HG03025 (cell line): ENCODE measurements around the gene RHOF.

ENCODE experiments used
- ATAC-seq: cut with Tn5 transposase; IDR thresholded peaks from one replicate; pipeline ENCODE4 v1.9.1; 2021; ENCODE audit warnings: mild to moderate bottlenecking, moderate library complexity; ENCODE audit not compliant: unreplicated experiment, low FRiP score

RHOF gene

DNA sequence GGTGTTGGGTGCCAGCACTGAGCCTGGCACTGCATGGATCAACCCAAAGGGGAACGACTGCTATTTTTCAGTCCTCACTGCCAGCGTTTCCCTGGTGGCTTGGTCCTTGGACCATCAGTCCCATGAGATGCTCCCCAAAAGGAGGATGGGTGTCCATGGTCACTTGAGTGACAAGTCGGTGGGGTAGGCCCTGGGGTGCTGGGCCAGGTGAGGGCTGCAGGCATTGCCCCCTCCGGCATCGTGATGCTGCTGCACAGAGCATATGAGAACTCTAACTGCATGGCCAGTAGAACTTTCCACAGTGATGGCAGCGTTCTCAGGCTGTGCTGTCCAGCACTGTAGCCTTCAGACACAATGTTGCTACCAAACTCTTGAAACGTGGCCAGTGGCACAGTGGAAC is 26.6 kb upstream of the RHOF start:
- no peak for ATAC-seq

DNA sequence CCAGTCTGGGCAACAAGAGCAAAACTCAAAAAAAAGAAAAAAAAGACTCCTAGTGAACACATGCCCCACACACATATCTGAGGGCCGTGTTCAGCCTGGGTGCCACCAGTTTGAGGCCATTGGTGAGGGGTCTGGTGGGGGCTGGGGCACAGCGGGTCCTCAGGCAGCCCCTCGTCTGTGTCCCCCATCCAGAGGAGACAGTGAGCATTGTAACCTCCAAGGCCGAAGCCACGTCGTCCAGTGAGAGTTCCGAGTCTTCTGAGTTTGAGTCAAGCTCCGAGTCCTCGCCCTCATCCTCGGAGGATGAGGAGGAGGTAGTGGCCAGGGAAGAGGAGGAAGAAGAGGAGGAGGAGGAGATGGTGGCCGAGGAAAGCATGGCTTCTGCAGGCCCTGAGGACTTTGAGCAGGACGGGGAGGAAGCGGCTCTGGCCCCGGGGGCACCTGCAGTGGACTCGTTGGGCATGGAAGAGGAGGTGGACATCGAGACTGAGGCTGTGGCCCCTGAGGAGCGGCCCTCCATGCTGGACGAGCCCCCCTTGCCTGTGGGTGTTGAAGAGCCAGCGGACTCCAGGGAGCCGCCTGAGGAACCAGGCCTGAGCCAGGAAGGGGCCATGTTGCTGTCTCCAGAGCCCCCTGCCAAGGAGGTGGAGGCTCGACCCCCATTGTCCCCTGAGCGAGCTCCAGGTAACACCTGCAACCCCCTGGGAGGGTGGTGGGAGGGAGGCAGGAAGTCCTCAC is 25.9 kb upstream of the RHOF start:
- no peak for ATAC-seq

DNA sequence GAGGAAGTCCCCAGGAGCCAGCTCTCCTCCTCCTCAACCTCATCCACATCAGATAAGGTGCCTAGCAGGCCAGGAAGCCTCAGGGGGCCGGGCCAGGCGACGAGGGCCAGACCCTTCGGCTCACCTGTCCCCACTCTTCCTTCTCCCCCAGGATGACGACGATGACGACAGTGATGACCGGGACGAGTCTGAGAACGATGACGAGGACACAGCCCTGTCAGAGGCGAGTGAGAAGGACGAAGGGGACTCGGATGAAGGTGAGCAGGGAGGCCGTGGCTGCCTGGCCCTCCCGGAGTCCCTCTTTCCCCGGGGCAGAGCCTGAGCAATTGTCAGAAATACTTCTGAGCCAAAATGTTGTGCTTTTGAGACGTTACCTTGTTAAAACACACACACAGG is 24.2 kb upstream of the RHOF start:
- no peak for ATAC-seq

DNA sequence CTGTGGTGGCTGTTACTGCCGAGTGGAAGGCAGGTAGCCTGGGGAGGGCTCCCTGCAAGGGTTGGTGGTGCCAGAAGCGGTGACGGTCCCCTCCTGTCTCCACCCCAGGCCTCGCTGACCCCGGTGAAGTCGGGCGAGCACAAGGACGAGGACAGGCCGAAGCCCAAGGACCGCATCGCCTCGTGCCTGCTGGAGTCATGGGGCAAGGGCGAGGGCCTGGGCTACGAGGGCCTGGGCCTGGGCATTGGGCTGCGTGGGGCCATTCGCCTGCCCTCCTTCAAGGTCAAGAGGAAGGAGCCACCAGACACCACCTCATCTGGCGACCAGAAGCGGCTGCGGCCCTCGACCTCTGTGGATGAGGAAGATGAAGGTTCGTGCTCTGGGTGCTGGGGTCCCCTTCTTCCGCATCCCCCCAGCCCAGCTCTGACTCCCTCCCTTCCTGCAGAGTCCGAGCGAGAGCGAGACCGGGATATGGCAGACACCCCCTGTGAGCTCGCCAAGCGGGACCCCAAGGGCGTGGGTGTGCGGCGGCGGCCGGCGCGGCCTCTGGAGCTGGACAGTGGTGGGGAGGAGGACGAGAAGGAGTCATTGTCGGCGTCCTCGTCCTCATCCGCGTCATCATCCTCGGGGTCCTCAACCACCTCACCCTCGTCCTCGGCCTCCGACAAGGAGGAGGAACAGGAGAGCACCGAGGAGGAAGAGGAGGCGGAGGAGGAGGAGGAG is 23.6 kb upstream of the RHOF start:
- no peak for ATAC-seq

DNA sequence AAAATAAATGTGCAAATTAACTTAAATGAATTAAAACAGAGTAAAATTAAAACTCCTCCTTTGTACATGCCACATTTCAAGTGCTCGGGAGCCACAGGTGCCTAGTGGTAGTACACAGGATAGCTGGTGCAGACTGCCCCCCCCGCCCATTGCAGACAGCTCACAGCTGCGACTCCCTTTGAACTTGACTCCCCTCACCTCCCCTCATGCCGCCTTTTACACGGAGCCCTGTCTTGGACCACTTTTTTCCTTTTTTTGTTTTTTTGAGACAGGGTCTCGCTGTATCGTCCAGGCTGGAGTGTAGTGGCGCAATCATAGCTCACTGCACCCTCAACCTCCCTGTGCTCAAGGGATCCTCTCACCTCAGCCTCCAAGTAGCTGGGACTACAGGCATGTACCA is 21.8 kb upstream of the RHOF start:
- no peak for ATAC-seq

DNA sequence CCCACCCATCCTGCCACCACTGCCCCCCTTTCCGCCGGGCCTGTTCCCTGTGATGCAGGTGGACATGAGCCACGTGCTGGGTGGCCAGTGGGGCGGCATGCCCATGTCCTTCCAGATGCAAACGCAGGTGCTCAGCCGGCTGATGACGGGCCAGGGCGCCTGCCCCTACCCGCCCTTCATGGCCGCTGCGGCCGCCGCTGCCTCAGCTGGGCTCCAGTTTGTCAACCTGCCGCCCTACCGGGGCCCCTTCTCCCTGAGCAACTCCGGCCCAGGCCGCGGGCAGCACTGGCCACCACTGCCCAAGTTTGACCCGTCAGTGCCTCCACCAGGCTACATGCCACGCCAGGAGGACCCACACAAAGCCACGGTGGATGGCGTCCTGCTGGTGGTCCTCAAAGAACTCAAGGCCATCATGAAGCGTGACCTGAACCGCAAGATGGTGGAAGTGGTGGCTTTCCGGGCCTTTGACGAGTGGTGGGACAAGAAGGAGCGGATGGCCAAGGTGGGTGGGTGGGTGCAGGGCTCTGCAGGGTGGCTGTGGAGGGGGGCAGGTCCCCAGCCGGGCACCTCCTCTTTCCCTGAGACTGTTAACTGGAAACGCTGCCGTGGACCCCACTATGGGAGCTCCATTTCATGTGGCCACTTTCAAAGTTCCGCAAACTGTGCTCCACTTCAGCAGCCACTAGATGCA is 21.1 kb upstream of the RHOF start:
- ATAC-seq, result no peak

DNA sequence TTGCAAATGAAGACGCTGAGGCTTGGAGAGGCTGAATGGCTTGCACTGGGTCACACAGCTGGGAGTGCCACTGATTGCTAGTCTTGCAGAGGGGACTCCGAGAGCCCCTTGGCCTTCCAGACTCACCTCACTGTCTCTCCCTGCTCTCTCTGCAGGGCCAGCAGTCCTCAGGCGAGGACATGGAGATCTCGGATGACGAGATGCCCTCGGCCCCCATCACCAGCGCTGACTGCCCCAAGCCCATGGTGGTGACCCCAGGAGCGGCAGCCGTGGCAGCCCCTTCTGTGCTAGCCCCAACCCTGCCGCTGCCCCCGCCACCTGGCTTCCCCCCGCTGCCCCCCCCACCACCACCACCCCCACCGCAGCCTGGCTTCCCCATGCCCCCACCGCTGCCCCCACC is 20.5 kb upstream of the RHOF start:
- no peak for ATAC-seq

DNA sequence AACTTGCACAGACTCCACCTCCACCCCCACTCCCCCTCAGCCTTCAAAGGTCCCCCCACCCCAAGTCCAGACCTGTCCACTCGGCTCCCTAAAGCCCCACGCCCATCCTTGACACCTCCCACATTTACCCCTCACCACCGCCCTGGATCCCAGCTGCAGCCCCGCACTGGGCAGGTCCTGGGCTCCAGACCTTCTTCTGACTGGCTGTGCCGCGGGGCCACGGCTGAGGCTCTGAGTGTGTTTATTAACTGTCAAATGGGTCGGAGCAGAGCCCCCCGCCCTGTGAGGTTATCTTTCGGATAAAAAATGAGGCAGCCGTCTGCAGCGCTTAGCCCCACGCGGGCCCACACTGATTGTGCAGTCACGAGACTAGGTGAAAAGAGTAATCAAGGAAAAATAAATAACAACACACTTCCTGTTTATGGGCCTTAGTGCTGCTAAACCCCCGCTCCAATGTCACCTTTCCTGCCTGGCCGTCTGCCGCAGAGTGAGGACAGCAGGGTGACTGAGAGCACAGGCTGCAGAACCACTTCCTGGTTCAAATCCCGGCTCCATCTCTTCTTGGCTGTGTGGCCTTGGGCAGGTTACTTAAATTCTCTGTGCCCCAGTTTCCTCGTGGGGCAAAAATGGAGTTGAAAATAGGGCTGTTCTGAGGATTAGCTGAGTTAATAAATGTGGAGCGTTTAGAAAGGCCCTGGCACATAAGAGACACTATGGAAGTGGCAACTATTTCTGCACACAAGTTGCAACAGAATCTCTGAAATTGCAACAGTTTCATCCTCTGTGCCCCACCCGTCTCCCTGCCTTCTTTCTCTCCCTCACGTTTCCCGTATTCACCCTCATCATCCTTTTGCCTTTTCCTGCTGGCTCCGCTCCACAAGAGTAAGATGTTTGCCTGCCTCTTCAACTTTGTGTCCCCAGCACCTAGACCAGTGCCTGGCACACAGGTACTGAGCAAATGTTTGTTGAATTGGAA is 19.7 kb upstream of the RHOF start:
- ATAC-seq, result no peak

DNA sequence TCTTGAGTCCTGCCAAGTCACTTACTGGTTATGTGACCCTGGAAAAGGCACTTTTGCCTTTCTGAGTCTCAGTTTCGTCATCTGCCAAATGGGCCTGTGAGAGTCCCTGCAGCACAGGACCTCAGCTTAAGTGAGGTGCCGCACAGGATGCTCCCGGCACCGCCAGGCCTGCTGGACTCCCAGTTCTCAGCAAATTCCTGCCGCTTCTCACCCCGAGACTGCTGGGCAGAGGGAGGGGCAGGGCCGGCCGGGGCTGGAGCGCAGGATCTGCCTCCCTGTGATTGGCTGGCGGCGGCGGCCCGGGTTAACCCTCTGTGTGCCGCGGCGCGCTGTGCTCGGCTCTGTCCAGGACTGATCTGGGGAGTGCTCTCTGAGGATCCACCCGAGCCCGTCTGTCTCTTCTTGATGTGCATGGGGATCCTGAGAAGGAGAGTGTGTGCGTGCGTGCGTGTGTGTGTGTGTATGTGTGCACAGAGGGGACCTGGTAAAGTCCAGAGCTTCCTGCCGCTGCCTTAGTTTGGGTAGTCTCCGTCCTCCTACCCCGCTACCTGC is 18.9 kb upstream of the RHOF start:
- ATAC-seq, result no peak

DNA sequence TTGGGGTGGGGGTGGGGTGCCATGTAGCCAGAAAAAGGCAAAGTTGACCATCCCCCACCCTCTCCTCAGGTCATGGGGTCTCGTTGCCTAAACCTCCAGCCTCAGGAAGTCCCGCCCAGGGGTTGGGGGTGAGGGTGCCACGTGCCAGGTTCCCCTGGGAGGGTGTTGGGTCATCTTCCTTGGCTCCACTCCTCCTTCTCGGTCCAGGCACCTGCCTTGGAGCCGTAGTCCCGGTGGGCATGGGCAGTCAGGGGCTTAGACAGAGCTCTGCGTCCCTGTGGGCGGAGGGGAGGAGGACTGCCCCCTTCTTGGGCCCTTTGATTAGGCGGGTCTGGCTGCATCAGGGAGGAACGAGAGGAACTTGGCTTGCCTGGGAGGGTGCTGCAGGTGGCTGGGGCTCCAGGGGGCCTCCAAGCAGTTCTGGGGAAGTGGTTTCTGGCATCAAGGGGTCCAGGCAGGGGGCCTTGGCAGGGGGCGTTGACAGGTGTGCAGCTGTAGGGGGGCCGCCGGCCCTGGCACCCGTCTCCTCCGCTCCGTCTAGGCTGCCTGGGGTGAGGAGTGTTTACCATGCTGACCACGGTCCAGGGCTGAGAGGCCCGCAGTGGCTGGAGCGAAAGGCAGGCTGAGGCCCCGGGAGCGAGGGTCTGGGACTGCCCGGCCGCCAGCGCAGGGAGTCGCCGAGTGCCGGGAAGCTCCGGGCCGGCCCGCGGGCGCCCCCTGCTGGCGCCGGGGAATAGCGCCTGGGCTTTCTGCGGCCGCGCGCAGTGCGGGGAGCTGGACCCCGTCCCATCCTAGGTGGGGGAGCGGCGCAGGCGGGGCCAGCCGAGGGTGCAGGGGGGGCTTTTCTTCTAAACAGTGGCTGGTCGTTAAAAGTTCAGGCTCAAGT is 18.2 kb upstream of the RHOF start:
- ATAC-seq, result no peak

DNA sequence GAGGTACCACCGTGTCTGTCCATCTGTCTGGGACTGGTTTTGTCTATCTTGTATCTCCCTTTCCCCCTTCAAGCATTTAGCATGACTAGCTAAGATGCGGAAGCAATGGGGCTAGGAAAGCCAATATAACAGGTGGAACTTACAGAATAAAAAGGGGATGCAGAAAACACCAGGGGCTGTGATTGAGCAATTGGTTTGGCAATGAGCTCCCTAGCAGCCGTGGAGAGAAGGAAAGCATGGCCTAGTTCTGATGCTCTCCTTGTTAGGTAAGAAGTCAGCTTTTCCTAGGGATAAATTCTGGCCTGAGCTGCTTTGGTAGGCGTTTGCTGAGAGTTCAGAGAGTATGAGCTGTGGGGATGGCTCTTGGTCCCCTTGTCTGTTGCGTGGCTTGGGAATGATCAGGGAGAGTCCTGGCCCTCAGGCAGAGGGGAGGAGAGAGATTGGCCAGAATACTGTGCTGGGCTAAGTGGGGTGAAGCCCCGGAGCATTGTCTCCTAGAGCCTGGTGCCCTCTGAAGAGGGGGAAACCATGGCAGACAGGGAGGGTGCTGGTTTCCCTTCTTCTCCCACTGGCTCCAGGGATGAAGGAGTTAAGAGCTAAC is 17.4 kb upstream of the RHOF start:
- no peak for ATAC-seq

DNA sequence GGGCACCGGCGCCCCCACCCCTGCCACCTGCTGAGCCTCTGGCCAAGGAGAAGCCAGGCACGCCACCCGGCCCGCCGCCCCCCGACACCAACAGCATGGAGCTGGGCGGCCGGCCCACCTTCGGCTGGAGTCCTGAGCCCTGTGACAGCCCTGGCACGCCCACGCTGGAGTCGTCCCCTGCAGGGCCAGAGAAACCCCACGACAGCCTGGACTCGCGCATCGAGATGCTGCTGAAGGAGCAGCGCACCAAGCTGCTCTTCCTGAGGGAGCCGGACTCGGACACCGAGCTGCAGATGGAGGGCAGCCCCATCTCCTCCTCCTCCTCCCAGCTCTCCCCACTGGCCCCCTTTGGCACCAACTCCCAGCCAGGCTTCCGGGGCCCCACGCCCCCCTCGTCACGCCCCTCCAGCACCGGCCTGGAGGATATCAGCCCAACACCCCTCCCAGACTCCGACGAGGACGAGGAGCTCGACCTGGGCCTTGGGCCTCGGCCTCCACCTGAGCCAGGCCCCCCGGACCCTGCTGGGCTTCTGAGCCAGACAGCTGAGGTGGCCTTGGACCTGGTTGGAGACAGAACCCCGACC is 16.8 kb upstream of the RHOF start:
- no peak for ATAC-seq

DNA sequence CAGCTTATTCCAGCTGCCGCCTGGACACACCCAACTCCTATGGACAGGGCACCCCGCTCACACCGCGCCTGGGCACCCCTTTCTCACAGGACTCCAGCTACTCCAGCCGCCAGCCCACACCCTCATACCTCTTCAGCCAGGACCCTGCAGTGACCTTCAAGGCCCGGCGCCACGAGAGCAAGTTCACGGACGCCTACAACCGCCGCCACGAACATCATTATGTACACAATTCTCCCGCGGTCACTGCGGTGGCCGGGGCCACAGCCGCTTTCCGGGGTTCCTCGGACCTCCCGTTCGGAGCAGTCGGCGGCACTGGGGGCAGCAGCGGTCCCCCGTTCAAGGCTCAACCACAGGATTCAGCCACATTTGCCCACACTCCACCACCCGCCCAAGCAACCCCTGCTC is 16.2 kb upstream of the RHOF start:
- ATAC-seq, result no peak

DNA sequence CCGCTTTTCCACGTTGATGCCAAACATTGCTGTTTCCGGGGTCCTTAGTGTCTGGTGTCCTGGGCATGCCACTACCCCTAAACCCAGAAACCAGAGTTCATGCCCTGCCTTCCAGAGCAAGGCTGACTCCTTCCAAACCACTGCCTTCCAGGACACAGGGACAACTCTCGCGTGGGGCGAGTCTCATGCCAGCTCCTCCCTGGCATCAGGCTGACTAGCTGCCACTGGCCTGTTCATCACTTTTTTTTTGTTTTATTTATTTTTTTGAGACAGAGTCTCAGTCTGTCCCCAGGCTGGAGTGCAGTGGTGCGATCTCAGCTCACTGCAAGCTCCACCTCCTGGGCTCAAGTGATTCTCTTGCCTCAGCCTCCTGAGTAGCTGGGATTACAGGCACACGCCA is 15.1 kb upstream of the RHOF start:
- no peak for ATAC-seq

DNA sequence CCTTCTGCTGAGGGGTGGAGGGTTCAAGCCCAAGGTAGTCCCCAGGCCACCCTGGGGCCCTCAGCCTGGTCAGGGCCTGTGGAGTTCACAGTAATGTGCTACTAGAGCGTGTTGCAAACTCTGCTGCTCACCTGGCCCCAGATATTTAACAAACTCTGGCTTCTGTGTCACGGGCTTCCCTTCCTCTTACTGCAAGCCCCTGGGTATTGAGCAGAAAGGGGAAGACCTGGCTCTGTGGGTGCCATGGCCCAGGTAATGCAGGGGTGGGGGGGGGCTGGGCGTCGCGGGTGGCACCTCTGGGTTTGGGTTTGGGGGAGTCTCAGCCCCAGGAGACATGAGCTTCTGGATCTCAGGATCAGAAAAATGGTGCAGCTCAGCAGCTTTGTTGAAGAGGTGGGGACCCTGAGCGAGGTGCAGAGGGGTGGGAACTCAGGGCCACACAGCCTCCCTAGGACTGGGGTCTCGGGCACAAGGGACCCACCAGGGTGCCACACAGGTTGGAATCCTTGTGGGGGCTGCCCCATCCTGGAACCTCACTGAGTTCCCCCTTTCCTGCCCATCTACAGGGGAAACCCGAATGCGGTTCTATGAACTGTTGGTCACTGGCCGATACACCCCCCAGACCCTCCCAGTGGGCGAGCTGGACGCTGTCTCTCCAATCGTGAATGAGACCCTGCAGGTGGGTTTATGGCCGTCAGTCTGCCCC is 14.3 kb upstream of the RHOF start:
- no peak for ATAC-seq

DNA sequence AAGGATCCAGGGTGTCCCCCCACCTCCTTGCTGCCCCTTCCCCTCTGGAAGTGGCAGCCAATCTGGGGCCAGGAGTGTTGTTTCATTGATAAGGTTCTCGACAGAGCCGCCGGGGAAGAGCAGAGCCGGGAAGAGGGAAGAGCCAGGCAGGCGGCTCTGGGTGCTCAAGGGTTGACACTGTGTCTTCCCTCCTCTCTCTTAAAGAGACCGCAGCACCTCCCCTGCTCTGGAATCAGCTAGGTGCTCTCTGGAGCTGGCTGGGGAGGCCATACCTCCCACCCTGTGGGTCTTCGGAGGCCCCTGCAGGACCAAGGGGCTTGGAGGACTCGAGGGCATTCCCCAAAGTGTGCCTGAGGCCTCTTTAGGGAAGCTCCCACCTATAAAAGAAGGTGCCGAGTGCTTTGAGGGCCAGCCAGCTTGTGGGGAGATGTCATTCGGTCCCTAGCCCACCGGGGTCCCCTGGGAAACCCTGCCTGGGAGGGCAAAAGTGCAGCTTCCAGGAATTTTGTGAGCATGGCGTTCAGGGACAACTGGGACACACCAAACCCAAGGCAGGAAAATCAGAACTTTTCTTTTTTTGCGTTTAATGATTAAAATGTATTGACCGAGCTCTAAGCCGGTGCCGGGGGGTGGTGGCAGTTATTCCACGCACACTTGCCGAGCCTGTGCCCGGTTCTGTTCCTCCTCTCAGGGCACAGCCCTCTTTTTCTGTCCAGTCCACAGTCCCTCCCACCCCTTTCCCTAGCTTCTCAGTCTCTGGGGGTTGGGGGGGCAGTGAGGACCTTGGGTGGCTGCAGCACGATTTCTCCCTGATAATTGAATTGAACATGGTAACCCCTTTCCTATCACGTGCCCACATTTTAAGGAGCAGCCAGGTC is 13.3 kb upstream of the RHOF start:
- no peak for ATAC-seq

DNA sequence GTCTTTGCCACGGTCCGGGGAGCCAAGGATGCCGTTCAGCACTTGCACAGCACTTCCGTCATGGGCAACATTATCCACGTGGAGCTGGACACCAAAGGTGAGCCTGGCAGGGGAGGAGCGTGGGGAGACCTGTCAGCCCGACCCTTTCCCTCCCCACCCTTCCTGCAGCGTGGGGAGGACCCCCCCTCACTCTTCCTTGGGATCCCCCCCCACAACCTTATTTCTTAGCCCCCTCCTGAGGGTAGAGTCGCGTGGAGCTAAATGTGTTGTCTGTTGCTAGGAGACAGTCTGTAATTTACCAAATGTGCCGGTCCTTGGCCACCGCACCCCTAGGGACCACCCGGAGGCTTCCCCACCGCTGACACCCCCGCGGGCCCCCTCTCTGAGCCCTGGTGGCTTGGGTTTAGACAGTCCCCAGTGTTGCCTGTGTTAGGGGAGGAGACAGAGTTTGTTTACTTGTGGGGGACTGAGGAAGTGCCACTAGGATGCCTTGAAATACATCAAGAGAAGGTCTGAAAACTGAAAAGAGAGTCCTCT is 12.6 kb upstream of the RHOF start:
- no peak for ATAC-seq
